ENCODE results near the gene CAMK2B.

Gene CAMK2B

DNA sequence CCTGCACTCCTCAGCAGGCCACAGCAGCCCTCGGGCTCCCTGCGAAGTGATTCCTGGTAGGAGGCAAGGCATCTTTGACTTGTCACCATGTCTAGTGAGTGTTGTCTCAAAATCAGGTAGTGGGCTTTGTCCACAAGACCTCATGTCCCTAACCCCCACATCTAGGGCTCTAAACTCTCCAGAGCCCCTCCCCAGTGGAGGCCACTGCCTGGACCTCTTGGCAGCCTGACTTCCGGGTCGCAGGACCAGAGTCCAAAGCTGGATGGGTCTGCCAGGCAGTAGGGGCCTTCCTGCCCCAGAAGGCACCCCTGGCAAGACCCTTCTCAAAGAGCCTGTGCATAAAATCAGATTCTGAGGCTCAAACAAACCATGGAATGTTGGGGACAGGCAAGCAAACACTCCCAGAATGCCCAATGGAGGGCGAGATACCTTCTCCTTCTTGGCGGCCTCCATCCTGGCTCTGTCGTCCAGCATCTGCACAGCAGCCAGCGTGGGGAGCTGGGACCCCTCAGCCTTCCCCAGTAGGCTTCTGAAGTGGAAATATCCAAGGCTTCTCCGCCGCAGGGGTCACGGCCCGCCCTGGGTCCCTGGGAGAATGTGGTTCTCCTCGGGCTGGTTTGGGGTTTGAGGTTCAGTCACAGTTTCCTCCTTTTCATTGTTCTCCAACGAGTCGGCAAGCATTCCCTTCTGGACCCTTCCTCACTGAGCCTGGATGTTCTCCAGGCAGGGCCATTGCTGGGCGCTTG, 136.7 kb downstream of the CAMK2B start:
- DNase-seq: no peak
- Histone ChIP-seq H3K79me2 (ENCODE audit: low read length) (no peaks in the 10 kb centered on the region), H3K4me3 (ENCODE audit: low read length) (no peak overlapping the region), H3K9me2 (replicated peaks; ENCODE audit: insufficient read depth, low read length) (no peaks in the 10 kb centered on the region), H3K36me3 (replicated peaks; ENCODE audit: insufficient read depth, low read length) (no peaks in the 10 kb centered on the region), H3K27ac (ENCODE audit: low read length) (no peak overlapping the region), H3K9me3 (replicated peaks; ENCODE audit: insufficient read depth, low read length) (no peaks in the 10 kb centered on the region), H3K4me1 (ENCODE audit: low read length) (no peaks in the 10 kb centered on the region), H4K20me1 (ENCODE audit: insufficient read depth, low read length) (no peaks in the 10 kb centered on the region), H3K27me3 (replicated peaks; ENCODE audit: insufficient read depth, low read length) (no peaks in the 10 kb centered on the region), H2AFZ (ENCODE audit: low read length) (no peak overlapping the region), H3F3A (ENCODE audit: insufficient read depth, low read length) (no peaks in the 10 kb centered on the region), H3K4me2 (ENCODE audit: low read depth, low read length) (no peak overlapping the region), H3K9ac (ENCODE audit: low read length) (no peak overlapping the region)
- TF ChIP-seq EZH2 (optimal IDR thresholded peaks at IDR 0.05; ENCODE audit: low read depth, low read length): no peak
- TF ChIP-seq, protein P1, sequence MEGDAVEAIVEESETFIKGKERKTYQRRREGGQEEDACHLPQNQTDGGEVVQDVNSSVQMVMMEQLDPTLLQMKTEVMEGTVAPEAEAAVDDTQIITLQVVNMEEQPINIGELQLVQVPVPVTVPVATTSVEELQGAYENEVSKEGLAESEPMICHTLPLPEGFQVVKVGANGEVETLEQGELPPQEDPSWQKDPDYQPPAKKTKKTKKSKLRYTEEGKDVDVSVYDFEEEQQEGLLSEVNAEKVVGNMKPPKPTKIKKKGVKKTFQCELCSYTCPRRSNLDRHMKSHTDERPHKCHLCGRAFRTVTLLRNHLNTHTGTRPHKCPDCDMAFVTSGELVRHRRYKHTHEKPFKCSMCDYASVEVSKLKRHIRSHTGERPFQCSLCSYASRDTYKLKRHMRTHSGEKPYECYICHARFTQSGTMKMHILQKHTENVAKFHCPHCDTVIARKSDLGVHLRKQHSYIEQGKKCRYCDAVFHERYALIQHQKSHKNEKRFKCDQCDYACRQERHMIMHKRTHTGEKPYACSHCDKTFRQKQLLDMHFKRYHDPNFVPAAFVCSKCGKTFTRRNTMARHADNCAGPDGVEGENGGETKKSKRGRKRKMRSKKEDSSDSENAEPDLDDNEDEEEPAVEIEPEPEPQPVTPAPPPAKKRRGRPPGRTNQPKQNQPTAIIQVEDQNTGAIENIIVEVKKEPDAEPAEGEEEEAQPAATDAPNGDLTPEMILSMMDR (IDR thresholded peaks at IDR 0.05; ENCODE audit: low read length): no peak

DNA sequence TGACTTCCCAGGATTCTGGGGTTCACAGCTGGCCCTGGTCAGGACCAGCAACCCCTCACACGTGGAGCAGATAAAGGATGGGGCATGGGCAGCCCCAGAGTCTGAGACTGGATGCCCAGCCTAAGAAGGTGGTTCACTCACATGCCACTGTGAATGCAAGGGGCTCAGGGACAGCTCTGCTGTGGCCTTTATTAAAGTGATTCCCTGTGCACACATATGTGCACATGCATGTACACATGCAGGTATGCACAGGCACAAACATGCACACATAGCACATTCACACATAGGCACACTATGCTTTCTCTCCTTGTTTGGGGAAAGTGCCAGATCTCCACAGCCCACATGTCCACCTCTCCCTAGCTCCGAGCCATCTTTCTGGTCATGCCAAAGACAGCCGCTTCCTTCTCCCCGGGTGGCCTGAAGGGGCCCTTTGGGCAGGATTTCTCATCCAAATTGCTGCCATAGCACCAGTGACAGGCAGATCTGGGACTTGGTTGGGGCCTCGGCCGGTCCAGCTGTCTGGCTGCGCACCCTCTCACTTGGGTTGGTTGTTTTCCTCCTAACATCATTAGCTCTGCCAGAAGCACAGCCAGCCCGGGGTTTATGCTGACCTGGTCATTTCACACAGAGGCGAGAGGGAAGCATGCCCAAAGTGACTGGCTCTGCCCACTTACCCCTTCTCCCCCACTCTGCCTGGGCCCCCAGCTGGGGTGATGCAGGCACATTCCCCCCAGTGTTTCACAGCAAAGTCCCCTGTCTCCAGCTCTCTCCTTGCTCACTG, 137.6 kb downstream of the CAMK2B start:
- Histone ChIP-seq H3K36me3 (replicated peaks; ENCODE audit: insufficient read depth, low read length) (no peaks in the 10 kb centered on the region), H3K27ac (ENCODE audit: low read length) (no peak overlapping the region), H3K9me3 (replicated peaks; ENCODE audit: insufficient read depth, low read length) (no peaks in the 10 kb centered on the region), H3K4me2 (ENCODE audit: low read depth, low read length) (no peak overlapping the region), H3F3A (ENCODE audit: insufficient read depth, low read length) (no peaks in the 10 kb centered on the region), H2AFZ (ENCODE audit: low read length) (no peak overlapping the region), H3K4me1 (ENCODE audit: low read length) (no peaks in the 10 kb centered on the region), H3K79me2 (ENCODE audit: low read length) (no peaks in the 10 kb centered on the region), H4K20me1 (ENCODE audit: insufficient read depth, low read length) (no peaks in the 10 kb centered on the region), H3K27me3 (replicated peaks; ENCODE audit: insufficient read depth, low read length) (no peaks in the 10 kb centered on the region), H3K9ac (ENCODE audit: low read length) (no peak overlapping the region), H3K9me2 (replicated peaks; ENCODE audit: insufficient read depth, low read length) (no peaks in the 10 kb centered on the region), H3K4me3 (ENCODE audit: low read length) (no peak overlapping the region)
- TF ChIP-seq, protein P1 (IDR thresholded peaks at IDR 0.05; ENCODE audit: low read length): no peak
- TF ChIP-seq EZH2phosphoT487 (IDR thresholded peaks at IDR 0.05; ENCODE audit: low read length) (no peak), EZH2 (optimal IDR thresholded peaks at IDR 0.05; ENCODE audit: low read depth, low read length) (no peak)
- no peak for DNase-seq

DNA sequence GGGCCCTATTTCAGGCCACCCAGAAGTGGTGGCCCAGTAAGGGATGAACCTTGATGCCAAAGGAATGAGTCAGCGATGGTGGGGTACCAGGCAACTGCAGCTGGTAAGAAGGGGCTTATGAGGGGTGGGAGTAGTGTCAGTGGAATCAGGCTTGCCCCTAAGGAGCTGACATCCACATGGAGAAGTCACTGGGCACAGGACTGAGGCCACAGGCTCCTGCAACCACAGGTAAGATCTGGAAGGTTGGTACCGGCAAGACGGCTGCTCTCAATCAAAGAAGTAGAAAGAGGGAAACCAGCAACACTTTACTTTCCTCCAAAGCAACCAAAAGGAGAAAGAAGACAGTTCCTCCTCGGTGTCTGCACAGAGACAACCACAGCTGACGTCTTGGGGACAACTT, 138.7 kb downstream of the CAMK2B start:
- no peak for TF ChIP-seq EZH2phosphoT487 (IDR thresholded peaks at IDR 0.05; ENCODE audit: low read length)
- no peak for TF ChIP-seq EZH2 (optimal IDR thresholded peaks at IDR 0.05; ENCODE audit: low read depth, low read length)
- TF ChIP-seq, protein P1 (IDR thresholded peaks at IDR 0.05; ENCODE audit: low read length): no peak
- no peaks in the 10 kb centered on the region for H3K4me1 ChIP-seq (ENCODE audit: low read length)
- no peaks in the 10 kb centered on the region for H3K9me2 ChIP-seq (replicated peaks; ENCODE audit: insufficient read depth, low read length)

More for the DNA sequence above, 138.7 kb downstream of the CAMK2B start:
- H3K4me2 ChIP-seq (ENCODE audit: low read depth, low read length): no peak overlapping the region
- H3K36me3 ChIP-seq (replicated peaks; ENCODE audit: insufficient read depth, low read length): no peaks in the 10 kb centered on the region
- no peaks in the 10 kb centered on the region for H3K27me3 ChIP-seq (replicated peaks; ENCODE audit: insufficient read depth, low read length)
- H4K20me1 ChIP-seq (ENCODE audit: insufficient read depth, low read length): no peaks in the 10 kb centered on the region
- H3K27ac ChIP-seq (ENCODE audit: low read length): no peak overlapping the region
- no peaks in the 10 kb centered on the region for H3K79me2 ChIP-seq (ENCODE audit: low read length)
- H3F3A ChIP-seq (ENCODE audit: insufficient read depth, low read length): no peaks in the 10 kb centered on the region
- no peak overlapping the region for H3K4me3 ChIP-seq (ENCODE audit: low read length)
- H3K9ac ChIP-seq (ENCODE audit: low read length): no peak overlapping the region
- DNase-seq: no peak
- H3K9me3 ChIP-seq (replicated peaks; ENCODE audit: insufficient read depth, low read length): no peaks in the 10 kb centered on the region
- H2AFZ ChIP-seq (ENCODE audit: low read length): no peak overlapping the region

Data from MM.1S (cell line).